ENCODE measurements around the gene DROSHA.
"Not testable (repeated sequence)": the region's sequence is repeated elsewhere in the genome, so short reads cannot be mapped to it uniquely, and the experiment has no call there.

DROSHA gene, protein sequence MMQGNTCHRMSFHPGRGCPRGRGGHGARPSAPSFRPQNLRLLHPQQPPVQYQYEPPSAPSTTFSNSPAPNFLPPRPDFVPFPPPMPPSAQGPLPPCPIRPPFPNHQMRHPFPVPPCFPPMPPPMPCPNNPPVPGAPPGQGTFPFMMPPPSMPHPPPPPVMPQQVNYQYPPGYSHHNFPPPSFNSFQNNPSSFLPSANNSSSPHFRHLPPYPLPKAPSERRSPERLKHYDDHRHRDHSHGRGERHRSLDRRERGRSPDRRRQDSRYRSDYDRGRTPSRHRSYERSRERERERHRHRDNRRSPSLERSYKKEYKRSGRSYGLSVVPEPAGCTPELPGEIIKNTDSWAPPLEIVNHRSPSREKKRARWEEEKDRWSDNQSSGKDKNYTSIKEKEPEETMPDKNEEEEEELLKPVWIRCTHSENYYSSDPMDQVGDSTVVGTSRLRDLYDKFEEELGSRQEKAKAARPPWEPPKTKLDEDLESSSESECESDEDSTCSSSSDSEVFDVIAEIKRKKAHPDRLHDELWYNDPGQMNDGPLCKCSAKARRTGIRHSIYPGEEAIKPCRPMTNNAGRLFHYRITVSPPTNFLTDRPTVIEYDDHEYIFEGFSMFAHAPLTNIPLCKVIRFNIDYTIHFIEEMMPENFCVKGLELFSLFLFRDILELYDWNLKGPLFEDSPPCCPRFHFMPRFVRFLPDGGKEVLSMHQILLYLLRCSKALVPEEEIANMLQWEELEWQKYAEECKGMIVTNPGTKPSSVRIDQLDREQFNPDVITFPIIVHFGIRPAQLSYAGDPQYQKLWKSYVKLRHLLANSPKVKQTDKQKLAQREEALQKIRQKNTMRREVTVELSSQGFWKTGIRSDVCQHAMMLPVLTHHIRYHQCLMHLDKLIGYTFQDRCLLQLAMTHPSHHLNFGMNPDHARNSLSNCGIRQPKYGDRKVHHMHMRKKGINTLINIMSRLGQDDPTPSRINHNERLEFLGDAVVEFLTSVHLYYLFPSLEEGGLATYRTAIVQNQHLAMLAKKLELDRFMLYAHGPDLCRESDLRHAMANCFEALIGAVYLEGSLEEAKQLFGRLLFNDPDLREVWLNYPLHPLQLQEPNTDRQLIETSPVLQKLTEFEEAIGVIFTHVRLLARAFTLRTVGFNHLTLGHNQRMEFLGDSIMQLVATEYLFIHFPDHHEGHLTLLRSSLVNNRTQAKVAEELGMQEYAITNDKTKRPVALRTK (N-terminal part only)

GRCh38 chr5:31531888-31532547 lies at the start of gene DROSHA, which contains the start of gene C5orf22:
DROSHA (minus strand) TSS chr5:31532093; CDS start chr5:31529059, 3,034 bp downstream.
C5orf22 (plus strand) TSS chr5:31532301; CDS start chr5:31532393, 92 bp downstream.
- peak; percentile 93 for DNase-seq (ENCODE audit: low spot score)

GRCh38 chr5:31579558-31579957 lies 47.7 kb upstream of the DROSHA start:
- no peak for DNase-seq (ENCODE audit: low spot score)

DNA sequence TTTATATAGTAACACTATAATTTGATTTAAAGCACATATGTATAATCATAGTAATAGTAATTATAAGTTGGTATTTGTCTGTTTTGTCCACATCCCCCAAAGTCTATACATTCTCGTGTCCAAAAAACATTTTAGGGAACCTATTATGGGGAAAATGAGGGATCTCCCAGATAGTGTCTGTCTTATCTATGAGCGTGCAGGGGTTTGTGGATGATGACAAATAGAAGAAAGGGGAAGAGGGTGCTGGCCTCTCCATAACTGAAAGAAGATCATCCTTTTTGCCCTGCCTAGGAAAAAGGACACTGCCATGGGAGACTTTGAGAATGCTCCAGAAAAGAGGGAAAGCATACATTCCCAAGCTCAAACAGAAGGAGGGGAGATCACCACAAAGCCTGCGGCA lies 45.5 kb upstream of the DROSHA start:
- no peak for DNase-seq (ENCODE audit: low spot score)

- DNase-seq (ENCODE audit: low spot score): no peak
These were observed 42.9 kb upstream of the DROSHA start for GRCh38 chr5:31574772-31575171.

DNA sequence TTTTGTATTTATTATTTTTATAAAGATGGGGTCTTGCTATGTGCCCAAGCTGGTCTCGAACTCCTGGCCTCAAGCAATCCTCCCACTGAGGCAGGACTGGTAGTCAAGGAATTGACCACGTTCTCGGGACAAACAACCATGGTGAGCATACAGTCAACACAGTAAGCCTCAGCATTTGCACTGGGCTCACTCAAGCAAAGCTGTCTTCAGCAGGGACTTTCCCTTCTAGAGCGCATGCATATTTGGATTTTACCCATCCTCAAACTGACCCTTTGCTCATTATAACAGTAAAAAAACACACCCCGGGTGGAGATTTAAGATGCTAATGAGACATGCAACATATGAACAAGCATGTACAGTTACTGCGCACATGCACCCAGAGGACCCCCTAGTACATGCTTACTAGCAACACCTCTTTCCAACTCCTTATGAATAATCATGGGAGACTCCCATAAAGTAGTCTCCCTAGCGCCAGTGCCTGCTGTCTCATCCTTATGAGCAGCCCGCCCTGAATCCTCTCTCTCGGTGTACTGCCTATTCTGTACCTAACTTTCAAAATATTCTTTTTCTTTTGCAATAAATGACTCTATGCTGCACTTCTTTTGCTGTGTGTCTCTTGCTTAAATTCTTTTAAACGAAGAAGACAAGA lies 41.7 kb upstream of the DROSHA start:
- no peak for DNase-seq (ENCODE audit: low spot score)

GRCh38 chr5:31569068-31569467 lies 37.2 kb upstream of the DROSHA start:
- no peak for DNase-seq (ENCODE audit: low spot score)

- DNase-seq (ENCODE audit: low spot score): no peak
These were observed 36.5 kb upstream of the DROSHA start for GRCh38 chr5:31568302-31568835.

DNA sequence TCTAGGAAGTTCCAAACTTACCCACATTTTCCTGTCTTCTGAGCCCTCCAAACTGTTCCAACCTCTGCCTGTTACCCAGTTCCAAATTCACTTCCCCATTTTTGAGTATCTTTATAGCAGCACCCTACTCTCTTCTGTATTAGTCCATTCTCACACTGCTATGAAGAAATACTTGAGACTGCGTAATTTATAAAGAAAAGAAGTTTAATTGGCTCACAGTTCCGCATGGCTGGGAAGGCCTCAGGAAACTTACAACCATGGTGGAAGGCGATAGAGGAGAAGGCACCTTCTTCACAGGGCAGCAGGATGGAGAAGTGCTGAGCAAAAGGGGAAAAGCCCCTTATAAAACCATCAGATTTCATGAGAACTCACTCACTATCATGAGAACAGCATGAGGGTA lies 34.5 kb upstream of the DROSHA start:
- not testable (repeated sequence) for DNase-seq (ENCODE audit: low spot score)

DNA sequence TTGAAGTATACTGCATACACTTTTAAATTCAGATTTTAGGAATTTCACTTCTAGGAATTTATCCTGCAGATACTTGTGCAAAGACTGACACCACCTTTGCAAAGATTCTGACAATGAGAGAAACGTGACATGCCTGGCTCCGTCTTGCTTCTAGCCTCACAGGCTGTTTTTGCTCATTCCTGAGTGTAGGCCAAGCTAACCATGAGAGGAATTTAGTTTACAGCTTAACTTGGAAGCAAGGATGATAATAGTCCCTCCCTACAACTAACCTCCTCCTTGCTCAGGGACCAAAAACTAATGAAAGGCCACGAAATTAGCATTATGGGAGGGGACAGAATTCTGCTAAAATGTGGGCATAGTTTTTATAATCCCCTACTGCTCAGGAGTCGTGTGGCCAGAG lies 31.3 kb upstream of the DROSHA start:
- DNase-seq (ENCODE audit: low spot score): no peak

GRCh38 chr5:31561946-31562345 lies 30.1 kb upstream of the DROSHA start:
- no peak for DNase-seq (ENCODE audit: low spot score)

- no peak for DNase-seq (ENCODE audit: low spot score)
These were observed 28.0 kb upstream of the DROSHA start for GRCh38 chr5:31559942-31560341.

GRCh38 chr5:31556461-31556860 lies 24.6 kb upstream of the DROSHA start:
- no peak for DNase-seq (ENCODE audit: low spot score)

DNA sequence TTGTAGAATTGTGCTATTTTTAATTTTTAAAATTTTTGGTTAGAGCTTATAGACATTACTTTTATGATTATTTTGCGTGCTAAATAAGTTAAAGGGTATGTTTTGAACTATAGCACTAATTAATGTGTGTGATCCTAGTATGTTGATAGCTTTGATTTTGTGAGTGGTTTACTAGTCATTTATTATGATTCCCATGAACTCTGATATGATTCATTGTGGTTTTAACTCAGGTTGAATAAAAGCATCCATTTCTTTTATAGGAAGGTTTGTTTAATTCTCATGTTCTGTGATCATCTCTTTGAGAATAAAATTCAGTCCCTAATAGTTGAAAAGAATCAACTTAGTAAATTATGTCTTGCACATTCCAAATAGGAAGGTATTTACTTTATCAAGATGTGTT lies 22.7 kb upstream of the DROSHA start:
- DNase-seq (ENCODE audit: low spot score): no peak

DNA sequence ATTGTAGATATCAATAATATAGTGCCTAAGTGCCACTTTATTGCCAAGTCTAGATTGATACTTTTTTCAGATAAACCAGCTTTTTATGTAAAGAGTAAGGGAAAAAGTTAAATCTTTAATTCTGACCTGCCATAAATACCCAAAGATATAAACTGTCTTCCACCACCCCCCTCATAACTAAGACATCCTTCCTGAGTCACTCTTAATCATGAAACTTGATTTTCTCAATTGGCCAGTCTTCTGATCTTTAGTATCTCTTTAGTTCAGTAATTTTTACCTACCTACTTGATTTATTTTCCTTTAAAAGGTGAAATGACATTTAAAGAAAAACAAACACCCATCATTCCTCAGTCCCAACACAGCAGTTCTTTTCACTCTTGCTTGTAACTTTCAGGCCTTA lies 22.0 kb upstream of the DROSHA start:
- no peak for DNase-seq (ENCODE audit: low spot score)

DNA sequence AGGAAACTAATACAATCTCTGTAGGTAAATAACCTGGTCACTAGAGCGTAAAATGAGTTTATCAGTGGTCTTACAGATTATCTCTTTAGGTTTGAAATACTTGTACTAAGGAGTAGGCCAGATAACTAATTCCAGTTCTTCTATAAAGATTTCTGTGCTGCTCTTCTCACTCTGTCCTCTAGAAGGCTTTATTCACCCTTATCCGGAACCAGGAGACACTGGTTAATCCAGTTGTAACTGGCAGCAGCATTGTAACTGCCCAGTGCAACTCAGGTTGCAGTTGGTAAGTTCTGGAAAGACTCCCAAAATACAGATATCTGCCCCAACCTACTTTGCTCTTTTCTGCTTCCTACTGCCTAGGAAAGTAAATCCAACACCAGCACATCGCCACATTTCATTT lies 20.0 kb upstream of the DROSHA start:
- no peak for DNase-seq (ENCODE audit: low spot score)

DNA sequence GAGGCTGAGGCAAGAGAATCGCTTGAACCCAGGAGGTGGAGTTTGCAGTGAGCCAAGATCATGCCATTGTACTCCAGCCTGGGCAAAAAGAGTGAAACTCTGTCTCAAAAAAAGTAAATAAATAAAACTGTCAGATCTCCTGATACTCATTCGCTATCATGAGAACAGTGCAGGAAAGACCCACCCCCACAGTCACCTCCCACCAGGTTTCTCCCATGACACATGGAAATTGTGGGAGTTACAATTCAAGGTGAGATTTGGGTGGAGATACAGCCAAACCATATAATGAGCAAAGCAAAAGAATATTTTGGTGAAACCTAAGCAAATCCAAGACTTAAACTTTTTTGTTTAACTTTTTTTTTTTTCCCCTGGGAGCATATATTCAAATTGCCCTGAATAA lies 17.2 kb upstream of the DROSHA start:
- DNase-seq (ENCODE audit: low spot score): not testable (repeated sequence)

- DNase-seq (ENCODE audit: low spot score): no peak
These were observed 6.0 kb upstream of the DROSHA start for GRCh38 chr5:31537851-31538250.

DNA sequence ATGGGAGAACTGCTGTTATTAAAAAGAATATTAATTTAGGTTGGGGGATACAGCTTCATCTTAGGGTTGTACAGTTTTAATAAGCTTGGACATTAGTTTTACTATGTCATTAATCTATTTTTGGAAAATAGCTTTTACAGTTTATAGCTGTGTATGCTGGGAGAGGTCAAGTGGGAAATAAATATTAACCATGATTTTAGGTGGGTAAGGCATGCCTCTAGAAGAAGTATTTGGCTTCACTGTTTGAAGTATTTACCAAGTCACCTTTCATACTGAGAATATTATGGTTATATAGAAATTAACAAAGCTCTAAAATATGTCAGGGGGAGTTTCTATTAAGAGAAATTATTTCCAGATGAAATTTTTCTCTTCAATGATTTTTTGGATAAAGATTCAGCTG lies 5.5 kb upstream of the DROSHA start:
- DNase-seq (ENCODE audit: low spot score): no peak

DNA sequence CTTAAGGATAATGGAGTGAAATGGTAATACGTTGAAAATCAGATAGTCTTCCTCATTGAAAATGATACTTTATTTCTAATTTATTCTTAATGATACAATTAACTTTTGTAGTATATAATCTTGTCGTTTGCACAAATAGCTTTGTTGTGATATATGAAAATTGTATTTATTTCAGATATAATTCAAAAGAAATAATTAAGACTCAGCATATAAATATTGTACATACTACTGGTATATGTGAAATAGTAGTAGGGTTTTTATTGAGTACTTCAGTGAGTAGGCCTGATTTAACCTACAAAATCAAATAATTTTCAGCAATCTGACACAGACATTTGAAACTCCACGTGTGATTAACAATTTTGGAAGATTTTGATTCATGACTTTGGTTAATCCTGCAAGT lies 5.0 kb upstream of the DROSHA start:
- DNase-seq (ENCODE audit: low spot score): no peak

GRCh38 chr5:31534527-31535046 lies 2.7 kb upstream of the DROSHA start:
- DNase-seq (ENCODE audit: low spot score): no peak

DNA sequence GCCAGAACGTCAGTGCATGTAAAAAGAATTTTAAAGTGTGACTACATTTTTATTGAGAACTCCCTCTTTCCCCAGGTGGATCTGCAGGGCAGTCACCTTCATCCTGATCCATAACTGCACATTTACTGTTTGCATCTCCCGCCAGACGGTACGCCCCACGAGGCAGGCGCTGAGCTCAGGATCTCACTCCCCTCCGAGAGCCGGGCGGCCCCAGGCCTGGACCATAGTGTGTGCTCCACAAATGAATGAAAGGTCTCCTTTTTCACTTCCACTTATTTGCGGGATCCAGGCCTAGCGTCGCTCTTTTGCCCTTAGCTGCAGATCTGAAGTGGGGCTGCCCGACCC lies 378 bp downstream of the DROSHA start:
- no peak for DNase-seq (ENCODE audit: low spot score)
